Neuronal stem cell (in vitro differentiated cells): ENCODE measurements around the gene DDX27.
A peak's percentile ranks its signal among the peaks of the same experiment; 100 is the strongest.

Experiments used
- DNase-seq: peaks from one replicate; pipeline ENCODE4 v3.0.0-alpha.2; 2013; ENCODE audit warnings: low spot score
- H2AFZ ChIP-seq: one replicate; pipeline ENCODE4 v1.6.1; 2013; ENCODE audit warnings: mild to moderate bottlenecking, low read length, inconsistent platforms
- H2AK5ac ChIP-seq: 2 replicates; pipeline ENCODE4 v1.6.1; 2013; ENCODE audit warnings: low read depth, mild to moderate bottlenecking, inconsistent platforms, low read length, moderate library complexity, mixed read lengths
- H2BK120ac ChIP-seq: 2 replicates; pipeline ENCODE4 v1.6.1; 2013; ENCODE audit warnings: low read depth, mild to moderate bottlenecking, inconsistent platforms, low read length, moderate library complexity, mixed read lengths
- H2BK12ac ChIP-seq: one replicate; pipeline ENCODE4 v1.6.1; 2013; ENCODE audit warnings: low read length, inconsistent platforms
- H2BK15ac ChIP-seq: 2 replicates; pipeline ENCODE4 v1.6.1; 2013; ENCODE audit warnings: mild to moderate bottlenecking, low read length, inconsistent platforms, mixed read lengths
- H2BK5ac ChIP-seq: one replicate; pipeline ENCODE4 v1.6.1; 2013; ENCODE audit warnings: inconsistent platforms, mild to moderate bottlenecking, low read length, moderate library complexity
- H3K14ac ChIP-seq: one replicate; pipeline ENCODE4 v1.6.1; 2013; ENCODE audit warnings: low read length, inconsistent platforms
- H3K18ac ChIP-seq: 2 replicates; pipeline ENCODE4 v1.6.1; 2013; ENCODE audit warnings: low read length, inconsistent platforms
- H3K23ac ChIP-seq: 2 replicates; pipeline ENCODE4 v1.6.1; 2013; ENCODE audit warnings: low read depth, mild to moderate bottlenecking, mixed read lengths, low read length, inconsistent platforms; ENCODE audit not compliant: poor library complexity
- H3K27ac ChIP-seq: replicated peaks from 3 replicates; pipeline ENCODE4 v1.5.1; 2013; ENCODE audit warnings: low read length, inconsistent platforms
- H3K27me3 ChIP-seq, 3 experiments: 2 replicates each; pipeline ENCODE4 v1.6.1; 2013; ENCODE audit warnings: low read length in 3 of 3, mild to moderate bottlenecking in 2 of 3, inconsistent platforms in 1 of 3, low read depth in 1 of 3, mixed read lengths in 1 of 3, moderate library complexity in 1 of 3; ENCODE audit not compliant: control insufficient read depth in 3 of 3, insufficient read depth in 3 of 3
- H3K36me3 ChIP-seq, 2 donors: replicated peaks in 1 of 2; 2 replicates each; pipeline ENCODE4 v1.6.1; 2013; ENCODE audit warnings: low read length in 2 of 2; ENCODE audit not compliant: control insufficient read depth in 2 of 2, insufficient read depth in 2 of 2
- H3K4ac ChIP-seq: 2 replicates; pipeline ENCODE4 v1.6.1; 2013; ENCODE audit warnings: inconsistent platforms, mild to moderate bottlenecking, low read length, moderate library complexity
- H3K4me1 ChIP-seq, 2 donors: 1 replicate in 1 of 2; 2 replicates in 1 of 2; pipeline ENCODE4 v1.6.1; 2013; ENCODE audit warnings: low read length in 2 of 2, low read depth in 1 of 2; ENCODE audit not compliant: control insufficient read depth in 2 of 2, insufficient read depth in 1 of 2
- H3K4me2 ChIP-seq: one replicate; pipeline ENCODE4 v1.6.1; 2013; ENCODE audit warnings: mild to moderate bottlenecking, low read length, inconsistent platforms; ENCODE audit not compliant: insufficient read depth, poor library complexity, severe bottlenecking
- H3K4me3 ChIP-seq, 2 donors: 2 replicates each; pipeline ENCODE4 v1.5.1; 2013; ENCODE audit warnings: low read length in 2 of 2, mild to moderate bottlenecking in 2 of 2, inconsistent platforms in 1 of 2, moderate library complexity in 1 of 2
- H3K79me1 ChIP-seq: one replicate; pipeline ENCODE4 v1.6.1; 2013; ENCODE audit warnings: low read depth, mild to moderate bottlenecking, inconsistent platforms, low read length, moderate library complexity
- H3K9ac ChIP-seq: one replicate; pipeline ENCODE4 v1.6.1; 2013; ENCODE audit warnings: mild to moderate bottlenecking, low read depth, low read length, inconsistent platforms; ENCODE audit not compliant: poor library complexity
- H3K9me3 ChIP-seq, 2 donors: replicated peaks in 1 of 2; 2 replicates each; pipeline versions ENCODE3 to v1.6.1; 2013; ENCODE audit warnings: low read length in 2 of 2, mild to moderate bottlenecking in 2 of 2, inconsistent platforms in 1 of 2, low read depth in 1 of 2, mixed read lengths in 1 of 2, moderate library complexity in 1 of 2; ENCODE audit not compliant: control insufficient read depth in 2 of 2, insufficient read depth in 1 of 2
- H4K8ac ChIP-seq: one replicate; pipeline ENCODE4 v1.6.1; 2013; ENCODE audit warnings: low read depth, mild to moderate bottlenecking, inconsistent platforms, low read length, moderate library complexity
- H4K91ac ChIP-seq: one replicate; pipeline ENCODE4 v1.6.1; 2013; ENCODE audit warnings: low read length, low read depth, mild to moderate bottlenecking, inconsistent platforms; ENCODE audit not compliant: poor library complexity
- WGBS, 2 donors: extraction: QIAGEN DNeasy Blood & Tissue Kit; methylation state at CpG; one replicate each; pipeline ENCODE4 v1.1.7; 2013; ENCODE audit warnings: missing lambda C conversion rate in 2 of 2, mixed read lengths in 1 of 2; ENCODE audit not compliant: insufficient read length in 2 of 2, insufficient replicate concordance in 1 of 2; ENCODE audit errors: extremely low coverage in 2 of 2; 5-methylcytosine and 5-hydroxymethylcytosine counted together

DDX27 gene

GRCh38 chr20:49234831-49235230, 15.6 kb downstream of the DDX27 start:
- no peak overlapping the region for H3K9ac ChIP-seq
- no peak overlapping the region for H3K4me2 ChIP-seq
- H4K8ac ChIP-seq = no peak overlapping the region
- no peak overlapping the region for H2AFZ ChIP-seq
- WGBS, 2 donors = no CpG with 5 or more reads among the region's 6 CpGs
- no peak overlapping the region for H3K18ac ChIP-seq
- H3K23ac ChIP-seq = no peak overlapping the region
- no peak overlapping the region for H2BK5ac ChIP-seq
- H3K79me1 ChIP-seq = no peaks in the 10 kb centered on the region
- no peak overlapping the region for H2BK120ac ChIP-seq
- H3K27ac ChIP-seq = no peak overlapping the region
- peaks cover 0 to 4% of the 10 kb centered on the region in 2 donors for H3K4me1 ChIP-seq
- H2BK15ac ChIP-seq = no peak overlapping the region
- DNase-seq = no peak
- H3K36me3 ChIP-seq = peaks cover 45 to 93% of the 10 kb centered on the region in 2 donors
- H3K4me3 ChIP-seq = no peak overlapping the region
- no peak overlapping the region for H3K14ac ChIP-seq
- no peak overlapping the region for H2BK12ac ChIP-seq
- H4K91ac ChIP-seq = no peak overlapping the region
- H3K27me3 ChIP-seq = no peaks in the 10 kb centered on the region
- H2AK5ac ChIP-seq = no peak overlapping the region
- peaks cover 0 to 2% of the 10 kb centered on the region in 2 donors for H3K9me3 ChIP-seq
- no peak overlapping the region for H3K4ac ChIP-seq

- Histone ChIP-seq H3K14ac (no peak overlapping the region), H3K4me2 (no peak overlapping the region), H2BK120ac (no peak overlapping the region), H4K91ac (no peak overlapping the region), H3K18ac (no peak overlapping the region), H2BK5ac (no peak overlapping the region), H3K23ac (no peak overlapping the region), H2AK5ac (no peak overlapping the region), H3K4ac (no peak overlapping the region), H3K27ac (peak overlapping the region; percentile 1), H3K4me1 (peaks cover 0 to 4% of the 10 kb centered on the region in 2 donors), H3K4me3 (no peak overlapping the region), H2BK12ac (no peak overlapping the region), H3K27me3 (no peaks in the 10 kb centered on the region), H3K79me1 (no peaks in the 10 kb centered on the region), H2BK15ac (no peak overlapping the region), H4K8ac (no peak overlapping the region), H3K36me3 (peaks cover 35 to 93% of the 10 kb centered on the region in 2 donors), H2AFZ (no peak overlapping the region), H3K9ac (no peak overlapping the region), H3K9me3 (peaks cover 0 to 2% of the 10 kb centered on the region in 2 donors)
- no CpG with 5 or more reads among the region's 9 CpGs for WGBS, 2 donors
- no peak for DNase-seq
These were observed 17.1 kb downstream of the DDX27 start for GRCh38 chr20:49236301-49236700.

- Histone ChIP-seq H3K4me3 (no peak overlapping the region), H3K4me2 (no peak overlapping the region), H2BK12ac (no peak overlapping the region), H3K27me3 (no peaks in the 10 kb centered on the region), H3K27ac (no peak overlapping the region), H4K8ac (no peak overlapping the region), H3K4ac (no peak overlapping the region), H2AK5ac (no peak overlapping the region), H2BK120ac (no peak overlapping the region), H3K9me3 (peaks cover 0 to 2% of the 10 kb centered on the region in 2 donors), H2BK15ac (no peak overlapping the region), H3K79me1 (no peaks in the 10 kb centered on the region), H3K9ac (no peak overlapping the region), H2AFZ (no peak overlapping the region), H3K18ac (no peak overlapping the region), H4K91ac (no peak overlapping the region), H3K14ac (no peak overlapping the region), H2BK5ac (no peak overlapping the region), H3K4me1 (peaks cover 0 to 4% of the 10 kb centered on the region in 2 donors), H3K36me3 (peaks cover 39 to 96% of the 10 kb centered on the region in 2 donors), H3K23ac (no peak overlapping the region)
- no peak for DNase-seq
- no CpG with 5 or more reads among the region's 4 CpGs for WGBS, 2 donors
These were observed 18.3 kb downstream of the DDX27 start for GRCh38 chr20:49237531-49237930.

- Histone ChIP-seq H3K4ac (no peak overlapping the region), H3K4me3 (no peak overlapping the region), H3K18ac (no peak overlapping the region), H4K91ac (no peak overlapping the region), H4K8ac (no peak overlapping the region), H2BK120ac (no peak overlapping the region), H3K27ac (no peak overlapping the region), H3K14ac (no peak overlapping the region), H3K23ac (no peak overlapping the region), H2BK12ac (no peak overlapping the region), H3K79me1 (no peaks in the 10 kb centered on the region), H2AK5ac (no peak overlapping the region), H3K4me1 (no peaks in the 10 kb centered on the region), H2BK15ac (no peak overlapping the region), H3K9me3 (no peaks in the 10 kb centered on the region), H3K36me3 (peaks cover 55 to 97% of the 10 kb centered on the region in 2 donors), H2AFZ (no peak overlapping the region), H2BK5ac (no peak overlapping the region), H3K27me3 (no peaks in the 10 kb centered on the region), H3K4me2 (no peak overlapping the region), H3K9ac (no peak overlapping the region)
- no CpG with 5 or more reads among the region's 3 CpGs for WGBS, 2 donors
- no peak for DNase-seq
These were observed 26.9 kb downstream of the DDX27 start for GRCh38 chr20:49245921-49246740.
